NB4 (cell line): Measurements from ENCODE around the gene RAPGEF6.

ENCODE experiments used
- DNase-seq: peaks from one replicate; pipeline ENCODE4 v3.0.0; 2010; ENCODE audit warnings: low read depth
- H3K4me3 ChIP-seq: one replicate; pipeline ENCODE4 v1.5.1; 2011; ENCODE audit warnings: mild to moderate bottlenecking, low read depth, low read length, moderate library complexity
- MYC ChIP-seq: IDR thresholded peaks from 2 replicates; pipeline ENCODE4 v1.6.1; 2011; ENCODE audit warnings: low read depth, low read length
- POLR2A ChIP-seq: IDR thresholded peaks from 2 replicates; pipeline ENCODE4 v1.6.1; 2011; ENCODE audit warnings: mild to moderate bottlenecking; ENCODE audit not compliant: insufficient read length; ENCODE audit errors: extremely low read depth
- TF ChIP-seq, protein P1 (sequence below): IDR thresholded peaks from 2 replicates; pipeline ENCODE4 v1.6.1; 2011; ENCODE audit warnings: low read depth, low read length
- TF ChIP-seq, protein P2 (sequence below): IDR thresholded peaks from one replicate; pipeline ENCODE4 v1.5.1; 2012; ENCODE audit warnings: low read depth, low read length

The RAPGEF6 gene

DNA sequence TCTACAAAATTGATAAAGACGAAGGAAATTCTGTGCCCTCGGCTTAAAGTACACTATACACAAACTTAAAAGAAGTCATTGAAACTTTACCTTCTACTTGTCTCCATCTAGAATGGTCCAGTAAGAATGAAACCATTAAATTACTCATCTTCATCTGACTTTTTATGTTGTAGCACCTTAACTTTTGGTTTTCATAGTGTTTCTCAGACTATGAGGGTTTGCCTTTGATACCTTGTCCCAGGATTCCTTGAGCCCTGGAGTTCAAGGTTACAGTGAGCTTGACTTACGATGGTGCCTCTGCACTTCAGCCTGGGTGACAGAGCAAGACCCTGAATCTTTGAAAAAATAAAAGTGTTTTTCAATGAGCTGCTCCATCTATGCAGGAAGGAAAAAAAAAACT is 239.0 kb downstream of the RAPGEF6 start:
- TF ChIP-seq POLR2A, result no peak
- TF ChIP-seq, protein P1, sequence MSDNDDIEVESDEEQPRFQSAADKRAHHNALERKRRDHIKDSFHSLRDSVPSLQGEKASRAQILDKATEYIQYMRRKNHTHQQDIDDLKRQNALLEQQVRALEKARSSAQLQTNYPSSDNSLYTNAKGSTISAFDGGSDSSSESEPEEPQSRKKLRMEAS, result no peak
- TF ChIP-seq, protein P2, sequence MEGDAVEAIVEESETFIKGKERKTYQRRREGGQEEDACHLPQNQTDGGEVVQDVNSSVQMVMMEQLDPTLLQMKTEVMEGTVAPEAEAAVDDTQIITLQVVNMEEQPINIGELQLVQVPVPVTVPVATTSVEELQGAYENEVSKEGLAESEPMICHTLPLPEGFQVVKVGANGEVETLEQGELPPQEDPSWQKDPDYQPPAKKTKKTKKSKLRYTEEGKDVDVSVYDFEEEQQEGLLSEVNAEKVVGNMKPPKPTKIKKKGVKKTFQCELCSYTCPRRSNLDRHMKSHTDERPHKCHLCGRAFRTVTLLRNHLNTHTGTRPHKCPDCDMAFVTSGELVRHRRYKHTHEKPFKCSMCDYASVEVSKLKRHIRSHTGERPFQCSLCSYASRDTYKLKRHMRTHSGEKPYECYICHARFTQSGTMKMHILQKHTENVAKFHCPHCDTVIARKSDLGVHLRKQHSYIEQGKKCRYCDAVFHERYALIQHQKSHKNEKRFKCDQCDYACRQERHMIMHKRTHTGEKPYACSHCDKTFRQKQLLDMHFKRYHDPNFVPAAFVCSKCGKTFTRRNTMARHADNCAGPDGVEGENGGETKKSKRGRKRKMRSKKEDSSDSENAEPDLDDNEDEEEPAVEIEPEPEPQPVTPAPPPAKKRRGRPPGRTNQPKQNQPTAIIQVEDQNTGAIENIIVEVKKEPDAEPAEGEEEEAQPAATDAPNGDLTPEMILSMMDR, result no peak
- no peak for TF ChIP-seq MYC
- no peak for DNase-seq
- no peak overlapping the region for H3K4me3 ChIP-seq

DNA sequence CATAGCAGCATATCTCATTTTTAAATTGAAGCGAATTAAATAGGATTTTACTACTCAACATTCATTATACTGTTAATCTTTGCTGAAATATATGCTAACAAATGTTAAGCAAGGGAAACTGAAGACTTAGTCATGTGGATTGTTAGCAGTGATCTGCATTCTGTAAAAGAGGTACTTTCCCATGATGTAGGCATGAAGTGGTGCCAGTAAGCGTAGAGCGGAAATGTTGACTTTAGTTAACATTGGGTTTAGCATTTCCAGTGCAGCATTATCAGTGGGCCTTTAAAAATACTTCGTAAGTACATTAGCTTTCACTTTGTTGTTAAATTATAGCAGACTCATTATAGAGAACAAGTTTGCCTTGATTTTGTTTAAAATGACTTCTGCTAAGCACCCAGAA is 240.9 kb downstream of the RAPGEF6 start:
- TF ChIP-seq MYC, result no peak
- TF ChIP-seq, protein P1, result no peak
- TF ChIP-seq POLR2A, result no peak
- TF ChIP-seq, protein P2, result no peak
- no peak for DNase-seq

DNA sequence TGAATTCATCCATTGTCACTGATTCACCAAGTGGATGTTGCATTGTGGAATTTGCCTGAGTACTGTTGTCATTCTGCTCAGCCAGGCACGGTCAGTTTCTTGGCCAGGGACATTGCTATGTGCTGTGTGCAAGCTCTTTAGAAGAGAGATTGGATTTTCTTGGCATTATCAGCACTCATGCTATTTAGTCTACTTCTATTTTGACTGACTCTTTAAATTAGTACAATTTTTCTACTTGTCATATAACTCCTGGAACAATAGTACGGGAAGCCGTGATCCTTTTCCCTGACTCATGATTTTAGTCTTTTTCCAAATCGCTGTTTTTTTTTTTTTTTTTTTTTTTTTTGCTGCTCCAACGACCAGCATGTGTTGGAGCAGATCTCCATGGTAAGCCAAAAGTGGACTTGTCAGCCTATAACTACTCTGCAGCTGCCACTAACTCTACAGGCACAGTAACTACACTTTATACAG is 241.5 kb downstream of the RAPGEF6 start:
- no peak overlapping the region for H3K4me3 ChIP-seq
- no peak for DNase-seq
- TF ChIP-seq, protein P1, result no peak
- TF ChIP-seq, protein P2, result no peak
- TF ChIP-seq POLR2A, result no peak
- no peak for TF ChIP-seq MYC

More for the DNA sequence above, 240.9 kb downstream of the RAPGEF6 start:
- no peak overlapping the region for H3K4me3 ChIP-seq

DNA sequence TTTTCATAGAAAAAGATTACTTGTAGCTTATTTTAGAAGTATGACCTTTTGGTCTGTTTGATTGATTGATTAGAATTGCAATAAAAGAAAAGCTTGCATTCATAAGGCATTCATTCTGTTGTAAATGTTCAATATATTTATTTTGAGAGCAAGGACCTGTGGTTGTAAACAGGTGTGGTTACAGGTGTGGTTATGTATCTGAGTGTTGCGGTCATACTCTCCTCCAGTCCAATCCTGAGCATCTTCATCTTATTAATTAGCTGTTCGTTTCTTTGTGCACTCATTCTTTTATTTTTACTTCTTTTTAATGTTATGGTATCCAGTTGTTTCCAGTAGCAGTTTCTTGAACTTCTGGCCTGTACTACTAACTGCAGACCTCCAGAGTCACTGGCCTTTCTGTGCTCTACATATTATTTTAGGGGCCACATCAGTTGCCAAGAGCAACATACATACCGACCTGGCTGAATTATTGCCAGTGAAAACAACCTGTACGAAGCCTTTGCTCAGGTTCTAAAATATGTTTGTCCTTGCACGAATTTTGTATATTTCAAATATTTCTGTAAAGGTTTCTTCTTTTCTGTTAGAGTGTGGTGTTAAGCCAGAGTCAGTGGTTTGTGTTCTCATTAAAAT is 242.4 kb downstream of the RAPGEF6 start:
- DNase-seq, result no peak
- TF ChIP-seq, protein P2, result no peak
- TF ChIP-seq MYC, result no peak
- TF ChIP-seq POLR2A, result no peak
- TF ChIP-seq, protein P1, result no peak

DNA sequence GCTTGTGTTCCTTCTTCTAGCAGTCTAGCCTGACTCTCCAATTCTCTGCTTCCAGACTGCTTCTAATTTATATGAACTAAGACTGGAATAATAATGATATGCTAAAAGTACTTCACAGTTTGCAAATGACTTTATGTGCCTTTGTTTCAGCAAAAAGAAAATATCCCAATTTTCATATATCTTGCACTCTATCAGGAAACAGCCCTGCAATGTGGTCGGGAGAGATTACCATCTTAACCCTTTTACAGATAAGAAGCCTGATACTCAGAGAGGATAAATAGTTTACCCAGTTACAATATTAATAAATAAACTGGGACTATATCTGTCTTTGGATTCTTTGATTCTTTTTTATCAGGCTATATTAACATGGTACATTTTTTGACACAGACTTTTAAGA is 245.2 kb downstream of the RAPGEF6 start:
- H3K4me3 ChIP-seq, result no peak overlapping the region
- no peak for DNase-seq
- TF ChIP-seq POLR2A (no peak), MYC (no peak)
- TF ChIP-seq, protein P2, result no peak
- TF ChIP-seq, protein P1, result no peak

More for the DNA sequence above, 242.4 kb downstream of the RAPGEF6 start:
- no peak overlapping the region for H3K4me3 ChIP-seq
